ENCODE data around the gene CARS1.

The CARS1 gene

GRCh38 chr11:3087821-3088800, 30.9 kb upstream of the CARS1 start:
- DNase-seq (ENCODE audit: low read depth), result no peak
- H3K4me3 ChIP-seq (ENCODE audit: low read depth, low read length), result no peak overlapping the region
- TF ChIP-seq CTCF (IDR thresholded peaks at IDR 0.05; ENCODE audit: insufficient read depth, low read depth, low read length, missing control alignments), result no peak

GRCh38 chr11:3087373-3087772, 30.1 kb upstream of the CARS1 start:
- DNase-seq (ENCODE audit: low read depth), result no peak
- no peak for TF ChIP-seq CTCF (IDR thresholded peaks at IDR 0.05; ENCODE audit: insufficient read depth, low read depth, low read length, missing control alignments)
- H3K4me3 ChIP-seq (ENCODE audit: low read depth, low read length), result no peak overlapping the region

GRCh38 chr11:3086671-3087150, 29.5 kb upstream of the CARS1 start:
- no peak overlapping the region for H3K4me3 ChIP-seq (ENCODE audit: low read depth, low read length)
- no peak for DNase-seq (ENCODE audit: low read depth)
- no peak for TF ChIP-seq CTCF (IDR thresholded peaks at IDR 0.05; ENCODE audit: insufficient read depth, low read depth, low read length, missing control alignments)

- no peak for TF ChIP-seq CTCF (IDR thresholded peaks at IDR 0.05; ENCODE audit: insufficient read depth, low read depth, low read length, missing control alignments)
- DNase-seq (ENCODE audit: low read depth), result no peak
- no peak overlapping the region for H3K4me3 ChIP-seq (ENCODE audit: low read depth, low read length)
Measured at GRCh38 chr11:3086114-3086513, 28.9 kb upstream of the CARS1 start.

- DNase-seq (ENCODE audit: low read depth), result no peak
- no peak for TF ChIP-seq CTCF (IDR thresholded peaks at IDR 0.05; ENCODE audit: insufficient read depth, low read depth, low read length, missing control alignments)
- H3K4me3 ChIP-seq (ENCODE audit: low read depth, low read length), result no peak overlapping the region
Measured at GRCh38 chr11:3085052-3085451, 27.8 kb upstream of the CARS1 start.

- no peak for TF ChIP-seq CTCF (IDR thresholded peaks at IDR 0.05; ENCODE audit: insufficient read depth, low read depth, low read length, missing control alignments)
- no peak for DNase-seq (ENCODE audit: low read depth)
- no peak overlapping the region for H3K4me3 ChIP-seq (ENCODE audit: low read depth, low read length)
Measured at GRCh38 chr11:3083321-3083720, 26.1 kb upstream of the CARS1 start.

All from GM12865 (cell line).